SU-DHL-6 (cell line): ENCODE data around the gene BLTP2.

Source experiments
- H2AFZ ChIP-seq: fragments of 200-600 bp; sonication (generic); 2 replicates; pipeline ENCODE4 v1.6.1; 2014; ENCODE audit warnings: low read depth, mild to moderate bottlenecking, moderate library complexity, mixed read lengths, antibody characterized with exemption, low read length; ENCODE audit not compliant: severe bottlenecking
- H3F3A ChIP-seq: fragments of 200-600 bp; shearing (Covaris generic); 2 replicates; pipeline ENCODE4 v1.6.0; 2016; ENCODE audit warnings: antibody characterized with exemption, mild to moderate bottlenecking; ENCODE audit not compliant: insufficient read depth
- H3K27ac ChIP-seq: fragments of 200-600 bp; sonication (generic); 2 replicates; pipeline ENCODE4 v1.5.1; 2016; ENCODE audit warnings: low read depth, mild to moderate bottlenecking, low read length, moderate library complexity, mixed read lengths
- H3K27me3 ChIP-seq: fragments of 200-600 bp; sonication (generic), shearing (Covaris generic); 2 replicates; pipeline ENCODE4 v1.6.0; 2014; ENCODE audit warnings: mild to moderate bottlenecking, low read length
- H3K36me3 ChIP-seq: fragments of 200-600 bp; sonication (generic); 2 replicates; pipeline ENCODE4 v1.6.1; 2014; ENCODE audit warnings: mild to moderate bottlenecking, low read length, mixed read lengths
- H3K4me2 ChIP-seq: fragments of 300-600, 200-600 bp; shearing (Covaris generic), sonication (generic); 2 replicates; pipeline ENCODE4 v1.6.0; 2014; ENCODE audit warnings: low read length, low read depth, mild to moderate bottlenecking; ENCODE audit not compliant: poor library complexity, severe bottlenecking
- H3K4me3 ChIP-seq: fragments of 200-600 bp; sonication (generic); 2 replicates; pipeline ENCODE4 v1.5.1; 2014; ENCODE audit warnings: antibody characterized with exemption, low read length, mild to moderate bottlenecking, mixed read lengths; ENCODE audit not compliant: insufficient read depth, poor library complexity, severe bottlenecking
- H3K79me2 ChIP-seq: fragments of 200-600 bp; sonication (generic); 2 replicates; pipeline ENCODE4 v1.6.1; 2014; ENCODE audit warnings: mild to moderate bottlenecking, low read length, moderate library complexity; ENCODE audit not compliant: insufficient read depth
- H3K9ac ChIP-seq: fragments of 200-600 bp; sonication (generic); 2 replicates; pipeline ENCODE4 v1.7.0; 2014; ENCODE audit warnings: mild to moderate bottlenecking, low read length
- H3K9me2 ChIP-seq: fragments of 200-600 bp; sonication (generic); replicated peaks from 2 replicates; pipeline ENCODE4 v1.6.1; 2014; ENCODE audit warnings: low read length; ENCODE audit not compliant: insufficient read depth
- H3K9me3 ChIP-seq: fragments of 200-600 bp; sonication (generic); 2 replicates; pipeline ENCODE4 v1.6.1; 2014; ENCODE audit warnings: low read length, mixed read lengths; ENCODE audit not compliant: insufficient read depth
- H4K20me1 ChIP-seq: fragments of 200-600 bp; sonication (generic); 2 replicates; pipeline ENCODE4 v1.6.1; 2014; ENCODE audit warnings: low read depth, mild to moderate bottlenecking, antibody characterized with exemption, low read length, moderate library complexity, mixed read lengths
- EZH2phosphoT487 ChIP-seq: fragments of 200-600 bp; sonication (generic), shearing (Covaris generic); conservative IDR thresholded peaks from 2 replicates; pipeline ENCODE4 v1.6.1; 2018; ENCODE audit warnings: mild to moderate bottlenecking, antibody characterized with exemption, low read length, moderate library complexity, mixed read lengths
- TF ChIP-seq, protein P1 (sequence below): fragments of 200-600 bp; sonication (generic); IDR thresholded peaks from one replicate; pipeline ENCODE4 v1.5.1; 2017; ENCODE audit warnings: antibody characterized with exemption, mild to moderate bottlenecking, low read length, moderate library complexity; ENCODE audit not compliant: insufficient read depth, poor library complexity, severe bottlenecking

BLTP2 gene

DNA sequence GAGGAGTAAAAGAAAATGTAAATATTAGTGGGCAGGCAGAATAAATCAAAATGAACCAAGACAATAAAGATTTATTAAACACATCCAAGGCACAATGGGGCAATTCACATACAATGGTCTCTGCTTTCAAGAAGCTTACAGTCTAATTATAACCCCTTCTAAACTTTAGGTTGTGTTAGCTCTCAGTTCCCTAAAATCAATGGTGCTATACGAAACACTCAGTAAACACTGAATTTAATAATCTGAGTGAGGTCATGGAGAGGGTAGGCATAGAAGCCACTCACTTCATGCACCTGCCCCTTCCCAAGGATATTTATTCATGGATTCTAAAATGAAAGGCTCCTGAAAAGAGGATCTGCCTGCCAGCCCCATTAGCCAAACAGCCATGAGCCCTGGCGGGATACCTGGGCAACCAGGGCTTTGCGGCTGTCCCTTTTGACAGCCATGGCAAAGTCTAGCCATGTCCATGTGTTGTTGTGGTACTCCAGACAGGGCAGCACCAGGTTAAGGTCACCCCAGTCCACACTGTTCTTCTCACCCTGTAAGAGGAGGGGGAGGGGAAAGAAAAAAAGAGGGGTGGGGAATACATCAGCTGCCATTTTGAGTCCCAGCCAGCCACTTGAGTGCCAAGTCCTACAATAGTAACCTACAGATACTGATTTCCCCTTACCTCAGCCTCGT, 29.6 kb downstream of the BLTP2 start:
- Histone ChIP-seq H3K4me2 (no peak overlapping the region), H3K9me3 (no peaks in the 10 kb centered on the region), H3K27me3 (no peaks in the 10 kb centered on the region), H3K79me2 (no peaks in the 10 kb centered on the region), H3K27ac (no peak overlapping the region), H3K9me2 (no peaks in the 10 kb centered on the region), H3K4me3 (no peak overlapping the region), H3K36me3 (peaks cover 44% of the 10 kb centered on the region), H2AFZ (no peak overlapping the region), H3K9ac (no peak overlapping the region), H3F3A (no peaks in the 10 kb centered on the region), H4K20me1 (no peaks in the 10 kb centered on the region)
- TF ChIP-seq EZH2phosphoT487: no peak
- TF ChIP-seq, protein P1, sequence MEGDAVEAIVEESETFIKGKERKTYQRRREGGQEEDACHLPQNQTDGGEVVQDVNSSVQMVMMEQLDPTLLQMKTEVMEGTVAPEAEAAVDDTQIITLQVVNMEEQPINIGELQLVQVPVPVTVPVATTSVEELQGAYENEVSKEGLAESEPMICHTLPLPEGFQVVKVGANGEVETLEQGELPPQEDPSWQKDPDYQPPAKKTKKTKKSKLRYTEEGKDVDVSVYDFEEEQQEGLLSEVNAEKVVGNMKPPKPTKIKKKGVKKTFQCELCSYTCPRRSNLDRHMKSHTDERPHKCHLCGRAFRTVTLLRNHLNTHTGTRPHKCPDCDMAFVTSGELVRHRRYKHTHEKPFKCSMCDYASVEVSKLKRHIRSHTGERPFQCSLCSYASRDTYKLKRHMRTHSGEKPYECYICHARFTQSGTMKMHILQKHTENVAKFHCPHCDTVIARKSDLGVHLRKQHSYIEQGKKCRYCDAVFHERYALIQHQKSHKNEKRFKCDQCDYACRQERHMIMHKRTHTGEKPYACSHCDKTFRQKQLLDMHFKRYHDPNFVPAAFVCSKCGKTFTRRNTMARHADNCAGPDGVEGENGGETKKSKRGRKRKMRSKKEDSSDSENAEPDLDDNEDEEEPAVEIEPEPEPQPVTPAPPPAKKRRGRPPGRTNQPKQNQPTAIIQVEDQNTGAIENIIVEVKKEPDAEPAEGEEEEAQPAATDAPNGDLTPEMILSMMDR: no peak

- Histone ChIP-seq H3K9me2 (no peaks in the 10 kb centered on the region), H3K27me3 (no peaks in the 10 kb centered on the region), H3K9me3 (no peaks in the 10 kb centered on the region), H3K9ac (no peak within 1 kb of the TSS), H3K4me3 (no peak within 1 kb of the TSS), H3K79me2 (no peaks in the 10 kb centered on the region), H4K20me1 (no peaks in the 10 kb centered on the region), H3F3A (no peaks in the 10 kb centered on the region), H2AFZ (no peak within 1 kb of the TSS), H3K4me2 (no peak within 1 kb of the TSS), H3K27ac (no peak within 1 kb of the TSS), H3K36me3 (peaks cover 31% of the 10 kb centered on the region)
- TF ChIP-seq, protein P1: no peak
- TF ChIP-seq EZH2phosphoT487: no peak
Measured at GRCh38 chr17:28613931-28614381, 31.0 kb downstream of the BLTP2 start, which contains the start of gene RSKR. RSKR (minus strand) TSS chr17:28614185; CDS start chr17:28614161, 24 bp downstream.

- Histone ChIP-seq H3K4me3 (no peak overlapping the region), H3F3A (no peaks in the 10 kb centered on the region), H3K9me3 (no peaks in the 10 kb centered on the region), H3K27ac (no peak overlapping the region), H4K20me1 (no peaks in the 10 kb centered on the region), H2AFZ (no peak overlapping the region), H3K36me3 (peaks cover 27% of the 10 kb centered on the region), H3K27me3 (no peaks in the 10 kb centered on the region), H3K9ac (no peak overlapping the region), H3K4me2 (no peak overlapping the region), H3K79me2 (no peaks in the 10 kb centered on the region), H3K9me2 (no peaks in the 10 kb centered on the region)
- TF ChIP-seq, protein P1: peak; percentile 52
- no peak for TF ChIP-seq EZH2phosphoT487
Measured at GRCh38 chr17:28612936-28613872, 31.8 kb downstream of the BLTP2 start.
